Trophoblast cell (in vitro differentiated cells and primary cell): ENCODE results near the gene PDE4B.

ENCODE experiments used
- DNase-seq, 2 donors: peaks; one replicate each; pipeline ENCODE4 v3.0.0-alpha.2; 2016
- H2AFZ ChIP-seq: 2 replicates; pipeline ENCODE4 v1.6.1; 2013; ENCODE audit warnings: low read length, moderate library complexity, mild to moderate bottlenecking; ENCODE audit not compliant: insufficient read depth, poor library complexity
- H2AK5ac ChIP-seq: 2 replicates; pipeline ENCODE4 v1.6.1; 2013; ENCODE audit warnings: mild to moderate bottlenecking, low read length
- H2BK120ac ChIP-seq: 2 replicates; pipeline ENCODE4 v1.6.1; 2013; ENCODE audit warnings: low read length, mild to moderate bottlenecking, moderate library complexity; ENCODE audit not compliant: insufficient read depth, poor library complexity
- H2BK12ac ChIP-seq: 2 replicates; pipeline ENCODE4 v1.6.1; 2013; ENCODE audit warnings: mild to moderate bottlenecking, low read length, moderate library complexity
- H2BK5ac ChIP-seq: 2 replicates; pipeline ENCODE4 v1.6.1; 2013; ENCODE audit warnings: low read length, low read depth, moderate library complexity, mild to moderate bottlenecking; ENCODE audit not compliant: poor library complexity
- H3K14ac ChIP-seq: 2 replicates; pipeline ENCODE4 v1.6.1; 2013; ENCODE audit warnings: mild to moderate bottlenecking, low read length
- H3K18ac ChIP-seq: 2 replicates; pipeline ENCODE4 v1.6.1; 2013; ENCODE audit warnings: mild to moderate bottlenecking, low read length
- H3K23ac ChIP-seq: 2 replicates; pipeline ENCODE4 v1.6.1; 2013; ENCODE audit warnings: low read length
- H3K27ac ChIP-seq: 2 replicates; pipeline ENCODE4 v1.5.1; 2013; ENCODE audit warnings: low read depth, mild to moderate bottlenecking, inconsistent platforms, low read length, moderate library complexity
- H3K27me3 ChIP-seq: 2 replicates; pipeline ENCODE4 v1.6.1; 2013; ENCODE audit warnings: inconsistent platforms, mild to moderate bottlenecking, low read length, moderate library complexity; ENCODE audit not compliant: insufficient read depth
- H3K36me3 ChIP-seq, 2 experiments: 1 replicate in 1 of 2; 2 replicates in 1 of 2; pipeline ENCODE4 v1.6.1; 2013; ENCODE audit warnings: low read length in 2 of 2, mild to moderate bottlenecking in 2 of 2, moderate library complexity in 1 of 2; ENCODE audit not compliant: insufficient read depth in 2 of 2, control insufficient read depth in 1 of 2
- H3K4ac ChIP-seq: 2 replicates; pipeline ENCODE4 v1.6.1; 2013; ENCODE audit warnings: low read depth, mild to moderate bottlenecking, low read length, moderate library complexity
- H3K4me1 ChIP-seq, 2 experiments: 1 replicate in 1 of 2; 2 replicates in 1 of 2; pipeline ENCODE4 v1.6.1; 2013; ENCODE audit warnings: low read length in 2 of 2, mild to moderate bottlenecking in 2 of 2, moderate library complexity in 1 of 2; ENCODE audit not compliant: insufficient read depth in 2 of 2, control insufficient read depth in 1 of 2
- H3K4me2 ChIP-seq: 2 replicates; pipeline ENCODE4 v1.6.1; 2013; ENCODE audit warnings: inconsistent platforms, mild to moderate bottlenecking, low read length, moderate library complexity
- H3K4me3 ChIP-seq: 2 replicates; pipeline ENCODE4 v1.5.1; 2013; ENCODE audit warnings: mild to moderate bottlenecking, low read depth, low read length, inconsistent platforms
- H3K79me1 ChIP-seq: one replicate; pipeline ENCODE4 v1.6.1; 2013; ENCODE audit warnings: low read length
- H3K79me2 ChIP-seq: 2 replicates; pipeline ENCODE4 v1.6.1; 2013; ENCODE audit warnings: low read length, mild to moderate bottlenecking; ENCODE audit not compliant: control insufficient read depth, insufficient read depth, poor library complexity
- H3K9ac ChIP-seq: 2 replicates; pipeline ENCODE4 v1.6.1; 2013; ENCODE audit warnings: mild to moderate bottlenecking, low read length
- H3K9me3 ChIP-seq: 2 replicates; pipeline ENCODE4 v1.6.1; 2013; ENCODE audit warnings: low read depth, mild to moderate bottlenecking, control low read depth, inconsistent platforms, low read length; ENCODE audit not compliant: insufficient read depth
- H4K12ac ChIP-seq: 2 replicates; pipeline ENCODE4 v1.6.1; 2013; ENCODE audit warnings: low read depth, mild to moderate bottlenecking, low read length, moderate library complexity
- H4K8ac ChIP-seq: 2 replicates; pipeline ENCODE4 v1.6.1; 2013; ENCODE audit warnings: low read depth, mild to moderate bottlenecking, low read length, moderate library complexity
- H4K91ac ChIP-seq: one replicate; pipeline ENCODE4 v1.6.1; 2013; ENCODE audit warnings: low read depth, mild to moderate bottlenecking, low read length, moderate library complexity
- WGBS: extraction: QIAGEN DNeasy Blood & Tissue Kit; methylation state at CpG from one replicate; pipeline ENCODE4 v1.1.7; 2013; ENCODE audit warnings: missing lambda C conversion rate; ENCODE audit not compliant: insufficient read length, insufficient coverage; ENCODE audit errors: extremely low coverage; 5-methylcytosine and 5-hydroxymethylcytosine counted together

Gene PDE4B

GRCh38 chr1:66393586-66394287 lies 601.0 kb downstream of the PDE4B start:
- no CpG with 5 or more reads among the region's 7 CpGs for WGBS
- Histone ChIP-seq H3K14ac (no peak overlapping the region), H3K27me3 (no peaks in the 10 kb centered on the region), H3K79me2 (no peaks in the 10 kb centered on the region), H4K12ac (no peak overlapping the region), H2AFZ (no peak overlapping the region), H3K4me1 (no peaks in the 10 kb centered on the region), H3K79me1 (no peaks in the 10 kb centered on the region), H3K9ac (no peak overlapping the region), H2BK5ac (no peak overlapping the region), H4K8ac (no peak overlapping the region), H3K9me3 (no peaks in the 10 kb centered on the region), H2AK5ac (no peak overlapping the region), H3K4me2 (no peak overlapping the region), H2BK12ac (no peak overlapping the region), H3K4ac (no peak overlapping the region), H2BK120ac (no peak overlapping the region), H3K36me3 (no peaks in the 10 kb centered on the region), H3K23ac (no peak overlapping the region), H3K18ac (no peak overlapping the region), H3K27ac (no peak overlapping the region), H4K91ac (no peak overlapping the region), H3K4me3 (no peak overlapping the region)
- DNase-seq, result no peak

GRCh38 chr1:66394603-66395002 lies 601.9 kb downstream of the PDE4B start:
- H3K4me2 ChIP-seq, result no peak overlapping the region
- H4K91ac ChIP-seq, result no peak overlapping the region
- H3K4me1 ChIP-seq, result no peaks in the 10 kb centered on the region
- no CpG with 5 or more reads among the region's 5 CpGs for WGBS
- no peak overlapping the region for H3K4ac ChIP-seq
- no peak overlapping the region for H2BK5ac ChIP-seq
- H3K4me3 ChIP-seq, result no peak overlapping the region
- no peak overlapping the region for H4K12ac ChIP-seq
- H3K79me2 ChIP-seq, result no peaks in the 10 kb centered on the region
- H3K27ac ChIP-seq, result no peak overlapping the region
- H3K9ac ChIP-seq, result no peak overlapping the region
- H3K27me3 ChIP-seq, result no peaks in the 10 kb centered on the region
- H3K9me3 ChIP-seq, result no peaks in the 10 kb centered on the region
- H2BK120ac ChIP-seq, result no peak overlapping the region
- no peak overlapping the region for H2BK12ac ChIP-seq
- H3K23ac ChIP-seq, result no peak overlapping the region
- no peak overlapping the region for H3K14ac ChIP-seq
- no peak overlapping the region for H4K8ac ChIP-seq
- no peak for DNase-seq
- H2AK5ac ChIP-seq, result no peak overlapping the region
- no peak overlapping the region for H3K18ac ChIP-seq
- H3K79me1 ChIP-seq, result no peaks in the 10 kb centered on the region
- no peaks in the 10 kb centered on the region for H3K36me3 ChIP-seq
- no peak overlapping the region for H2AFZ ChIP-seq

- H4K8ac ChIP-seq, result no peak overlapping the region
- H3K79me2 ChIP-seq, result no peaks in the 10 kb centered on the region
- H3K4me1 ChIP-seq, result no peaks in the 10 kb centered on the region
- H3K23ac ChIP-seq, result no peak overlapping the region
- H2BK5ac ChIP-seq, result no peak overlapping the region
- H3K18ac ChIP-seq, result no peak overlapping the region
- no peak overlapping the region for H2AK5ac ChIP-seq
- DNase-seq, result peak; percentile 29 to 56
- H2BK120ac ChIP-seq, result no peak overlapping the region
- H2AFZ ChIP-seq, result no peak overlapping the region
- H4K91ac ChIP-seq, result no peak overlapping the region
- no peak overlapping the region for H3K4ac ChIP-seq
- H3K4me3 ChIP-seq, result no peak overlapping the region
- WGBS, result no CpG with 5 or more reads among the region's 9 CpGs
- H3K14ac ChIP-seq, result no peak overlapping the region
- no peak overlapping the region for H3K4me2 ChIP-seq
- no peaks in the 10 kb centered on the region for H3K9me3 ChIP-seq
- H2BK12ac ChIP-seq, result no peak overlapping the region
- no peaks in the 10 kb centered on the region for H3K79me1 ChIP-seq
- no peaks in the 10 kb centered on the region for H3K36me3 ChIP-seq
- H4K12ac ChIP-seq, result no peak overlapping the region
- H3K27me3 ChIP-seq, result no peaks in the 10 kb centered on the region
- H3K27ac ChIP-seq, result no peak overlapping the region
- no peak overlapping the region for H3K9ac ChIP-seq
Observed at GRCh38 chr1:66395202-66396061, 602.7 kb downstream of the PDE4B start.

GRCh38 chr1:66396212-66396890 lies 603.7 kb downstream of the PDE4B start:
- H3K18ac ChIP-seq, result no peak overlapping the region
- H2AK5ac ChIP-seq, result no peak overlapping the region
- no peak overlapping the region for H3K4me3 ChIP-seq
- no peak overlapping the region for H4K8ac ChIP-seq
- no peak overlapping the region for H3K9ac ChIP-seq
- WGBS, result no CpG with 5 or more reads among the region's 7 CpGs
- no peaks in the 10 kb centered on the region for H3K9me3 ChIP-seq
- H3K36me3 ChIP-seq, result no peaks in the 10 kb centered on the region
- H2BK5ac ChIP-seq, result no peak overlapping the region
- DNase-seq, result peak in 1 of 2 donors; percentile 26
- no peak overlapping the region for H2BK12ac ChIP-seq
- no peaks in the 10 kb centered on the region for H3K27me3 ChIP-seq
- H3K79me2 ChIP-seq, result no peaks in the 10 kb centered on the region
- no peak overlapping the region for H3K4ac ChIP-seq
- H4K91ac ChIP-seq, result no peak overlapping the region
- no peak overlapping the region for H4K12ac ChIP-seq
- H3K23ac ChIP-seq, result no peak overlapping the region
- no peak overlapping the region for H3K14ac ChIP-seq
- no peaks in the 10 kb centered on the region for H3K79me1 ChIP-seq
- no peak overlapping the region for H3K27ac ChIP-seq
- no peak overlapping the region for H2AFZ ChIP-seq
- H3K4me1 ChIP-seq, result no peaks in the 10 kb centered on the region
- no peak overlapping the region for H2BK120ac ChIP-seq
- H3K4me2 ChIP-seq, result no peak overlapping the region
